GM20000 (cell line): ENCODE data around the gene ESCO1.

ENCODE experiments used
- DNase-seq: peaks from one replicate; pipeline ENCODE4 v3.0.0; 2012; ENCODE audit warnings: low spot score
- CTCF ChIP-seq: IDR thresholded peaks from 2 replicates; pipeline ENCODE4 v1.5.1; 2012; ENCODE audit warnings: mild to moderate bottlenecking, control low read depth; ENCODE audit errors: extremely low read depth, missing control alignments

The ESCO1 gene

GRCh38 chr18:21522530-21522929 is 78.0 kb downstream of the ESCO1 start:
- DNase-seq, result no peak
- TF ChIP-seq CTCF, result no peak

- DNase-seq, result no peak
- TF ChIP-seq CTCF, result no peak
These were observed 86.8 kb downstream of the ESCO1 start for GRCh38 chr18:21513741-21514140.

GRCh38 chr18:21513292-21513691 is 87.2 kb downstream of the ESCO1 start:
- TF ChIP-seq CTCF, result no peak
- DNase-seq, result no peak

- no peak for TF ChIP-seq CTCF
These were observed 91.4 kb downstream of the ESCO1 start for GRCh38 chr18:21509062-21509461.

GRCh38 chr18:21507913-21508701 is 92.4 kb downstream of the ESCO1 start:
- TF ChIP-seq CTCF, result no peak
- no peak for DNase-seq

More at GRCh38 chr18:21509062-21509461, 91.4 kb downstream of the ESCO1 start:
- no peak for DNase-seq

GRCh38 chr18:21502661-21503060 is 97.8 kb downstream of the ESCO1 start:
- no peak for DNase-seq
- TF ChIP-seq CTCF, result no peak

GRCh38 chr18:21499997-21500396 is 100.5 kb downstream of the ESCO1 start:
- TF ChIP-seq CTCF, result no peak
- DNase-seq, result no peak
